Measurements from ENCODE around the gene PPM1A. TPM values are rescaled to one million over a fixed set of nuclear protein-coding genes. Genes with fewer than 3 reads are reported as not detected.

Gene PPM1A
- total RNA-seq, 1 experiment from 2014 or later, result 41.7 TPM

DNA sequence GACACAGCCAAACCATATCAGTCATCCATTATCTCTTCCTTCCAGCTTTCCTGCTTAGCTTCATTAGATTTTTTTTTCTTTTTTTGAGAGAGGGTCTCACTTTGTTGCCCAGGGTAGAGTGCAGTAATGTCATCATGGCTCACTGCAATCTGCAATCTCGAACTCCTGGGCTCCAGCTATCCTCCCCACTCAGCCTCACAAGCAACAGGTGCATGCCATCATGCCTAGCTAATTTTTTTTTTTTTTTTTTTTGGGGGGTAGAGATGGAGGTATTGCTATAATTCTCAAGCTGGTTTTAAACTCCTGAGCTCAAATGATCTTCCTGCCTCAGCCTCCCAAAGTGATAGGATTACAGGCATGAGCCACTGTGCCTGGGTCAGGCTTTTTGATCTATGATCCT, 38.3 kb upstream of the PPM1A start:
- H2BK20ac ChIP-seq (ENCODE audit: low read depth, low read length, poor library complexity, severe bottlenecking), result no peak overlapping the region
- no peak overlapping the region for H4K5ac ChIP-seq (ENCODE audit: insufficient read length, low read depth, low read length)
- H3K14ac ChIP-seq (ENCODE audit: insufficient read depth, low read length), result no peak overlapping the region
- no peaks in the 10 kb centered on the region for H3K79me2 ChIP-seq (ENCODE audit: insufficient read depth, low read length)
- no peak overlapping the region for H2AFZ ChIP-seq (ENCODE audit: low read length)
- H4K20me1 ChIP-seq (ENCODE audit: control insufficient read depth, insufficient read depth, insufficient read length), result no peaks in the 10 kb centered on the region
- H4K91ac ChIP-seq (ENCODE audit: insufficient read length, low read depth, low read length), result no peak overlapping the region
- H3K27me3 ChIP-seq (ENCODE audit: insufficient read depth, low read length), result no peaks in the 10 kb centered on the region
- no peaks in the 10 kb centered on the region for H3K36me3 Mint-ChIP-seq (ENCODE audit: insufficient read depth in 1 of 3, low read depth in 3 of 3)
- no peak overlapping the region for H2BK5ac ChIP-seq (ENCODE audit: insufficient read length, low read length)
- H3K4me1 Mint-ChIP-seq, result peaks cover 8 to 15% of the 10 kb centered on the region in 2 experiments
- 0 out of 2 replicates have a peak, but pooled peaks cover 7% of the 10 kb centered on the region for H3K4me1 ChIP-seq (ENCODE audit: insufficient read depth, low read length)
- no peak overlapping the region for H3K27ac ChIP-seq (ENCODE audit: insufficient read length, low read depth, low read length)
- no peaks in the 10 kb centered on the region for H3K9me3 Mint-ChIP-seq
- no peak overlapping the region for H2AK5ac ChIP-seq (ENCODE audit: insufficient read length, low read length)
- H3K4me3 Mint-ChIP-seq, result no peak overlapping the region
- H3K23me2 ChIP-seq (ENCODE audit: insufficient read length, low read depth, low read length, poor library complexity, severe bottlenecking), result no peaks in the 10 kb centered on the region
- no peak overlapping the region for H2BK12ac ChIP-seq (ENCODE audit: insufficient read length, low read depth, low read length)
- no CpG with 5 or more reads among the region's 1 CpG for WGBS (ENCODE audit: extremely low coverage, insufficient read length, low lambda C conversion rate)
- no peak overlapping the region for H3K4ac ChIP-seq (ENCODE audit: low read depth, low read length)
- no peak overlapping the region for H3K18ac ChIP-seq (ENCODE audit: insufficient read length, low read depth, low read length)
- no peaks in the 10 kb centered on the region; the same call in 1 of the 2 replicates for H3K27me3 Mint-ChIP-seq (ENCODE audit: low read depth)
- H2BK120ac ChIP-seq (ENCODE audit: low read depth, low read length, poor library complexity, severe bottlenecking), result no peak overlapping the region
- peak overlapping the region in 1 of 3 experiments; percentile 26; a peak in 1 of 7 replicates for H3K27ac Mint-ChIP-seq
- no peak overlapping the region for H3K9ac ChIP-seq (ENCODE audit: extremely low read depth, insufficient read length, low read length)
- H3K23ac ChIP-seq (ENCODE audit: insufficient read length, low read depth, low read length), result no peak overlapping the region
- no peak for DNase-seq
- no peak overlapping the region for H3K4me2 ChIP-seq (ENCODE audit: insufficient read depth, insufficient read length, low read length)
- no peak overlapping the region for H3T11ph ChIP-seq (ENCODE audit: low read length)
- no peak overlapping the region for H3K56ac ChIP-seq (ENCODE audit: insufficient read length, low read depth, low read length)
- H2BK15ac ChIP-seq (ENCODE audit: low read depth, low read length), result no peak overlapping the region
- TF ChIP-seq, protein P1, sequence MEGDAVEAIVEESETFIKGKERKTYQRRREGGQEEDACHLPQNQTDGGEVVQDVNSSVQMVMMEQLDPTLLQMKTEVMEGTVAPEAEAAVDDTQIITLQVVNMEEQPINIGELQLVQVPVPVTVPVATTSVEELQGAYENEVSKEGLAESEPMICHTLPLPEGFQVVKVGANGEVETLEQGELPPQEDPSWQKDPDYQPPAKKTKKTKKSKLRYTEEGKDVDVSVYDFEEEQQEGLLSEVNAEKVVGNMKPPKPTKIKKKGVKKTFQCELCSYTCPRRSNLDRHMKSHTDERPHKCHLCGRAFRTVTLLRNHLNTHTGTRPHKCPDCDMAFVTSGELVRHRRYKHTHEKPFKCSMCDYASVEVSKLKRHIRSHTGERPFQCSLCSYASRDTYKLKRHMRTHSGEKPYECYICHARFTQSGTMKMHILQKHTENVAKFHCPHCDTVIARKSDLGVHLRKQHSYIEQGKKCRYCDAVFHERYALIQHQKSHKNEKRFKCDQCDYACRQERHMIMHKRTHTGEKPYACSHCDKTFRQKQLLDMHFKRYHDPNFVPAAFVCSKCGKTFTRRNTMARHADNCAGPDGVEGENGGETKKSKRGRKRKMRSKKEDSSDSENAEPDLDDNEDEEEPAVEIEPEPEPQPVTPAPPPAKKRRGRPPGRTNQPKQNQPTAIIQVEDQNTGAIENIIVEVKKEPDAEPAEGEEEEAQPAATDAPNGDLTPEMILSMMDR (conservative IDR thresholded peaks at IDR 0.05), result no peak
- H3K9me3 ChIP-seq (ENCODE audit: control insufficient read depth, low read depth, low read length), result no peaks in the 10 kb centered on the region
- H3K79me1 ChIP-seq (ENCODE audit: insufficient read depth, low read depth, low read length, poor library complexity, severe bottlenecking), result no peaks in the 10 kb centered on the region
- H4K8ac ChIP-seq (replicated peaks; ENCODE audit: insufficient read length, low read depth, low read length), result no peak overlapping the region

All from H9 (cell line).